Natural killer cell (primary cell): ENCODE data around the gene MUSK. TPM values are rescaled to one million over a fixed set of nuclear protein-coding genes. Genes with fewer than 3 reads are reported as not detected.

Experiments used
- ATAC-seq, 3 donors: fragments of 150-1000 bp in 2 of 3; fragments of 200-7000 bp in 1 of 3; cut with Tn5 transposase; 1 replicate in 1 of 3; 2 replicates in 2 of 3; pipeline ENCODE4 v1.10.0; 2021; ENCODE audit warnings: mild to moderate bottlenecking in 2 of 3, moderate library complexity in 2 of 3
- DNase-seq, 2 donors: peaks; one replicate each; pipeline versions ENCODE4 v3.0.0 to v3.0.0-alpha.2; 2013 to 2021; ENCODE audit warnings: mixed read lengths in 1 of 2
- H3K27ac ChIP-seq: one replicate; pipeline ENCODE4 v1.5.1; 2013; ENCODE audit warnings: mild to moderate bottlenecking, low read length
- H3K27me3 ChIP-seq: one replicate; pipeline ENCODE4 v1.6.1; 2013; ENCODE audit warnings: low read length; ENCODE audit not compliant: control insufficient read depth, insufficient read depth
- H3K36me3 ChIP-seq: one replicate; pipeline ENCODE4 v1.6.1; 2013; ENCODE audit warnings: low read length; ENCODE audit not compliant: control insufficient read depth, insufficient read depth
- H3K4me1 ChIP-seq: one replicate; pipeline ENCODE4 v1.6.1; 2013; ENCODE audit warnings: low read length; ENCODE audit not compliant: control insufficient read depth, insufficient read depth
- H3K4me3 ChIP-seq: one replicate; pipeline ENCODE4 v1.5.1; 2013; ENCODE audit warnings: low read length
- H3K9me3 ChIP-seq: one replicate; pipeline ENCODE4 v1.6.1; 2013; ENCODE audit warnings: low read length; ENCODE audit not compliant: control insufficient read depth, insufficient read depth
- H3K27ac Mint-ChIP-seq, 2 donors: one replicate each; pipeline ENCODE4 v1.8.0; 2022; ENCODE audit warnings: mild to moderate bottlenecking in 2 of 2, mixed read lengths in 2 of 2, moderate library complexity in 1 of 2
- H3K27me3 Mint-ChIP-seq, 2 donors: one replicate each; pipeline ENCODE4 v1.8.0; 2022; ENCODE audit warnings: low read depth in 2 of 2, mixed read lengths in 2 of 2
- H3K36me3 Mint-ChIP-seq: one replicate; pipeline ENCODE4 v1.8.0; 2022; ENCODE audit warnings: mixed read lengths
- H3K4me1 Mint-ChIP-seq, 2 donors: one replicate each; pipeline ENCODE4 v1.8.0; 2022; ENCODE audit warnings: mixed read lengths in 2 of 2
- H3K4me3 Mint-ChIP-seq: one replicate; pipeline ENCODE4 v1.8.0; 2022; ENCODE audit warnings: mild to moderate bottlenecking, moderate library complexity, mixed read lengths
- H3K9me3 Mint-ChIP-seq, 2 donors: one replicate each; pipeline ENCODE4 v1.8.0; 2022; ENCODE audit warnings: mixed read lengths in 2 of 2
- WGBS: methylation state at CpG from one replicate; pipeline ENCODE4 v1.1.7; 2013; ENCODE audit warnings: missing lambda C conversion rate; ENCODE audit not compliant: insufficient coverage; 5-methylcytosine and 5-hydroxymethylcytosine counted together
- intact Hi-C: fragments of 100-400 bp; cut with micrococcal nuclease; formaldehyde crosslinking; loops from one replicate; pipeline ENCODE4 v1.14.2; 2022
- total RNA-seq, 4 donors: library from RNA; stranded (reverse); fragments of 120-200 nt in 1 of 4; gene quantifications; one replicate each; pipeline versions ENCODE4 v1.2.3 to v1.2.4, GENCODE V29; 2013 to 2022
- TF ChIP-seq, protein P1 (sequence below): fragments of 200-600 bp; IDR thresholded peaks from one replicate; pipeline ENCODE4 v1.8.0; 2022; ENCODE audit warnings: antibody characterized with exemption

The MUSK gene
- total RNA-seq, 3 donors from 2014 or later (not counting 1 experiment from before 2014, with no cell fraction given): not detected

DNA sequence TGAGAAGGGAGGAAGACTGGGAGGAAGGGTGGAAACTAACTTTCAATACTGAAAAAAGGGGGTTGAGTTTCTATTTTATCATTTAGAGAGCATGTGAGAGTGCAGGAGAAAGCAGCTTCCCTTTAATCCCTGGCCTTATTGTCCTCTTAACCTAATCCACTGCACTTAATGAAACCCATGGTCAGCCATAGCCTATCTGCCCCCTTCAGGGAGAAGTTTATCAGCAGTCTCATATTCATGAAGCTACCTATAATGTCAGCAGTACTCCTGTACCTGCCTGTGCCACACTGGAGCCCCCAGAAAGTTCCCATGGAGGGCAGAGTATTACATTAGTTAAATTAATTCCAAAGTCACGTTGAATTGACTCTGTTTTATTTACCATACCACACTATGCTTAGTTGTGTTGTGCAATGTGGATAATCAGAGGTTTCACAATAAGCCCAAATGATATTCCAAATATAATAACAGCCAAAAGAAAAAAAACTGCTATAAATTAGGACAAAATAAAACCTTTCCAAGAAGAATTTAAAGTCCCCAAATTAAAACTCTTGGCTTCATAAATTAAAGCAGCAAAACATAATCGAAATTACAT, 62.9 kb downstream of the MUSK start:
- Histone ChIP-seq H3K4me3 (no peak overlapping the region), H3K4me1 (no peaks in the 10 kb centered on the region), H3K36me3 (no peaks in the 10 kb centered on the region), H3K27me3 (no peaks in the 10 kb centered on the region), H3K27ac (no peak overlapping the region), H3K9me3 (no peaks in the 10 kb centered on the region)
- H3K27ac Mint-ChIP-seq: no peak overlapping the region
- H3K9me3 Mint-ChIP-seq: peaks cover 3 to 11% of the 10 kb centered on the region in 2 donors
- TF ChIP-seq, protein P1, sequence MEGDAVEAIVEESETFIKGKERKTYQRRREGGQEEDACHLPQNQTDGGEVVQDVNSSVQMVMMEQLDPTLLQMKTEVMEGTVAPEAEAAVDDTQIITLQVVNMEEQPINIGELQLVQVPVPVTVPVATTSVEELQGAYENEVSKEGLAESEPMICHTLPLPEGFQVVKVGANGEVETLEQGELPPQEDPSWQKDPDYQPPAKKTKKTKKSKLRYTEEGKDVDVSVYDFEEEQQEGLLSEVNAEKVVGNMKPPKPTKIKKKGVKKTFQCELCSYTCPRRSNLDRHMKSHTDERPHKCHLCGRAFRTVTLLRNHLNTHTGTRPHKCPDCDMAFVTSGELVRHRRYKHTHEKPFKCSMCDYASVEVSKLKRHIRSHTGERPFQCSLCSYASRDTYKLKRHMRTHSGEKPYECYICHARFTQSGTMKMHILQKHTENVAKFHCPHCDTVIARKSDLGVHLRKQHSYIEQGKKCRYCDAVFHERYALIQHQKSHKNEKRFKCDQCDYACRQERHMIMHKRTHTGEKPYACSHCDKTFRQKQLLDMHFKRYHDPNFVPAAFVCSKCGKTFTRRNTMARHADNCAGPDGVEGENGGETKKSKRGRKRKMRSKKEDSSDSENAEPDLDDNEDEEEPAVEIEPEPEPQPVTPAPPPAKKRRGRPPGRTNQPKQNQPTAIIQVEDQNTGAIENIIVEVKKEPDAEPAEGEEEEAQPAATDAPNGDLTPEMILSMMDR: no peak
- WGBS: 80% methylated on average over 1 of the region's 2 CpGs
- intact Hi-C loops: no loop called here
- no peak for DNase-seq
- H3K4me3 Mint-ChIP-seq: no peak overlapping the region
- no peaks in the 10 kb centered on the region for H3K27me3 Mint-ChIP-seq
- no peak for ATAC-seq
- no peaks in the 10 kb centered on the region for H3K36me3 Mint-ChIP-seq
- H3K4me1 Mint-ChIP-seq: no peaks in the 10 kb centered on the region

DNA sequence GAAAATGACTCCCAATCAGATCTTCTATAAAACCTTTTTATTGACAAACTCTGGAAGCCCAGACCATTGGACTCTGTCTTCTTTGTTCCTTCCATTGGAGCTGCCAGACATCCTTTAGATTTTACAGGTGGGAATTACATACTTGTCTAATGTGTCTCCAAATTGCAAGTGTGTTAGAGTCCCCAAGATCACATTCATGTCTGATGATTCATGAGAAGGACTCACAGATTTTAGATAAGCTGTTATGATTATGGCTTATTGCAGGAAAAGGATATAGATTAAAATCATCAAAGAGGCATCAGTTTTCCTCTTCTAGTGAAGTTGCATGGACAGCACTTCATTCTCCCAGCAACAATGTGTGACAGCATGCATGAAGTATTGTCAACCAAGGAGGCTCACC, 70.4 kb downstream of the MUSK start:
- Mint-ChIP-seq H3K9me3 (peaks cover 3 to 6% of the 10 kb centered on the region in 2 donors), H3K27ac (no peak overlapping the region), H3K4me3 (no peak overlapping the region), H3K36me3 (no peaks in the 10 kb centered on the region), H3K27me3 (no peaks in the 10 kb centered on the region), H3K4me1 (no peaks in the 10 kb centered on the region)
- H3K9me3 ChIP-seq: peaks cover 3% of the 10 kb centered on the region
- intact Hi-C loops: no loop called here
- DNase-seq (no peak), ATAC-seq (no peak)
- no peaks in the 10 kb centered on the region for H3K27me3 ChIP-seq
- no peaks in the 10 kb centered on the region for H3K4me1 ChIP-seq
- H3K4me3 ChIP-seq: no peak overlapping the region
- H3K27ac ChIP-seq: no peak overlapping the region
- TF ChIP-seq, protein P1: no peak
- H3K36me3 ChIP-seq: no peaks in the 10 kb centered on the region

DNA sequence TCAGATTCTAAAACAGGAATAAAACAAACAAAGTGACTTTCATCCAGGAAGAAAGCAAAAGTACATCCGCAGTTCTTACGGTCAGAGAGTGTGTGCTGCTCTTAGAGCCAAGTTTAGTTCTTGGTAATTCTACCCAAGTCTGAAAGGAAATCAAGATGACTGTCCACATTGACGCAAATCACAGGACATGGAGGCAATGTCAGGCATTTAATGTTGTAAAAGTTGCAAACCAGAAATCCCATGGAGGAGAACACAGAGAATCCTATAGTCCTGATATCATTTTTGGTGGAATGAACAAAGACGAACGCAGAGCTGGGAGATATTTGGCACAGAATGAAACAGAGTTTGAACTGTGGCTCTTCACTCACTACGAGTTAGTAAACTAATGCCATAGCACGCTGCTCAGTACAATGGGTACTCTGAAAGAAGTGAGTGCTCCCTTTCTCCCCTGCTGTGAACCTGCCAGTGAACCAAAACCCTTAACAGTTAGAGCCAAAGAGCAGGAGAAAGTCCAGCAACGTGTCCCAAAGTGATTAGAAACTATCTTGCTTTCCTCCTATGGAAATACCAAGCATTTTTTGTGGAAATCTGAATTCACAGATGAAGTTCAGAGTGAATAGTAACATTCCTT, 74.3 kb downstream of the MUSK start:
- TF ChIP-seq, protein P1: no peak
- H3K9me3 Mint-ChIP-seq: peaks cover 0 to 2% of the 10 kb centered on the region in 2 donors
- DNase-seq: no peak
- intact Hi-C loops: no loop called here
- H3K36me3 Mint-ChIP-seq: no peaks in the 10 kb centered on the region
- no peak overlapping the region for H3K27ac ChIP-seq
- no peak for ATAC-seq
- H3K36me3 ChIP-seq: no peaks in the 10 kb centered on the region
- H3K4me1 Mint-ChIP-seq: no peaks in the 10 kb centered on the region
- H3K27ac Mint-ChIP-seq: no peak overlapping the region
- no peaks in the 10 kb centered on the region for H3K27me3 ChIP-seq
- WGBS: 84% methylated on average over 8 of the region's 8 CpGs
- peaks cover 3% of the 10 kb centered on the region for H3K9me3 ChIP-seq
- H3K4me3 ChIP-seq: no peak overlapping the region
- H3K4me1 ChIP-seq: no peaks in the 10 kb centered on the region
- H3K4me3 Mint-ChIP-seq: no peak overlapping the region
- H3K27me3 Mint-ChIP-seq: no peaks in the 10 kb centered on the region
